ENCODE data around the gene OLFM1. TPM values are rescaled to one million over a fixed set of nuclear protein-coding genes. Genes with fewer than 3 reads are reported as not detected.

Gene OLFM1
- not detected for total RNA-seq

DNA sequence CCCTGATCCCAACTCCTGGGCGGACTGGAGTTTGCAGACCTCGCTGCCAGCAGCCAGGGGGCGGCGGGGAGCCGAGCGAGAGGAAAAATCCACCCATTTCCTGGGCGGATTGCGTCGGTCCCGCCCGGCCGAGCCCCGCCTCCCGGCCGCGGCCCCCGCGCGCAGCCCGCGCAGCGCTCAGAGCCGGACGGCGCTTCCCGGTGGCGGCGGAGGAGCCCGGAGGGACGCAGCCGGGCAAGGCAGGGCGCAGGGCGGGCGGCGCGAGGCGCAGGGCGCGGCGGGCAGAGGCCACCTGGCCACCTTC, at the start of gene OLFM1:
TSS of gene OLFM1 (plus strand) at position 180 of the 304 bp plus-strand sequence. CDS start 322 bp downstream, outside the sequence.
- POLR2A ChIA-PET, result no interaction called here
- Mint-ChIP-seq H3K36me3 (peaks cover 4% of the 10 kb centered on the region), H3K27ac (no peak within 1 kb of the TSS), H3K4me1 (peaks cover 3% of the 10 kb centered on the region), H3K4me3 (no peak within 1 kb of the TSS), H3K27me3 (peaks cover 33% of the 10 kb centered on the region), H3K9me3 (peaks cover 5% of the 10 kb centered on the region)
- ATAC-seq (ENCODE audit: low read depth) (peak; percentile 22), DNase-seq (peak; percentile 49)

DNA sequence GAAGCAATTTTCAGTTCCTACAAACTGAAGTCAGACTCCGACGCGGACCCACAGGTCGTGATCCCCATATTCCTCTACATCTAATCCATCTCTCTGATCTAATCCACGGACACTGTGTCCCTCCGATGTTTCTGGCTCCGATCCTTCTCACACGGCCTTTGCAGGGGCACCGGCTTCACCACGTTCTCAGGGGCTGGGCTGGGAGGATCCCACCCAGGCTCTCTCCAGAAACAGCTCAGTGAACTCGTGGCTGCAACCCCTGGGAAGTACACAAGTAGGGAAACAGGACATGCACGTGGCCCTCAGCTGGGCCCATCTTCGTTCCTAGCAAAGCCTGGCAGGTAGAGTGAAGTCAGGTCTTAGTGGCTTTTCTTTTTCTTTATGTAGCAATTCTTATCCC, 49.1 kb upstream of the OLFM1 start:
- Mint-ChIP-seq H3K4me1 (no peaks in the 10 kb centered on the region), H3K27me3 (no peaks in the 10 kb centered on the region), H3K36me3 (no peaks in the 10 kb centered on the region), H3K4me3 (no peak overlapping the region), H3K9me3 (no peaks in the 10 kb centered on the region), H3K27ac (no peak overlapping the region)
- ATAC-seq (ENCODE audit: low read depth) (no peak), DNase-seq (no peak)
- POLR2A ChIA-PET, result no interaction called here

DNA sequence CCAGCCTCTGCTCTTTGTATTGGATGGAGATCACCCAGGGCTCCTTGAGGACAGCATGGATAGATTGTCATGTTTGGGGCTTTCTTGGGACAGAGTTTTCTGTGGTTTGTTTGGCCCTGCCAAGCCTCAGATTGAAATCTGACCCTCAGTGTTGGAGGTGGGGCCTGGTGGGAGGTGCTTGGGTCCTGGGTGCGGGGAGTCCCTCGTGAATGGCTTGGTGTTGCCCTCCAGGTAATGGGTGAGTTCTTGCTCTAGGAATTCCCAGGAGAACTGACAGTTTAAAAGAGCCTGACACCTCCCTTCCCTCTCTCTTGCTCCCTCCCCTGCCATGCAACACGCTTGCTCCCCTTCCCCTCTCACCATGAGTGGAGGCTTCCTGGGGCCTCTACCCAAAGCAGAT, 48.6 kb upstream of the OLFM1 start:
- Mint-ChIP-seq H3K4me1 (no peaks in the 10 kb centered on the region), H3K27me3 (no peaks in the 10 kb centered on the region), H3K4me3 (no peak overlapping the region), H3K36me3 (no peaks in the 10 kb centered on the region), H3K9me3 (no peaks in the 10 kb centered on the region), H3K27ac (no peak overlapping the region)
- ATAC-seq (ENCODE audit: low read depth), result no peak
- POLR2A ChIA-PET, result no interaction called here
- no peak for DNase-seq

DNA sequence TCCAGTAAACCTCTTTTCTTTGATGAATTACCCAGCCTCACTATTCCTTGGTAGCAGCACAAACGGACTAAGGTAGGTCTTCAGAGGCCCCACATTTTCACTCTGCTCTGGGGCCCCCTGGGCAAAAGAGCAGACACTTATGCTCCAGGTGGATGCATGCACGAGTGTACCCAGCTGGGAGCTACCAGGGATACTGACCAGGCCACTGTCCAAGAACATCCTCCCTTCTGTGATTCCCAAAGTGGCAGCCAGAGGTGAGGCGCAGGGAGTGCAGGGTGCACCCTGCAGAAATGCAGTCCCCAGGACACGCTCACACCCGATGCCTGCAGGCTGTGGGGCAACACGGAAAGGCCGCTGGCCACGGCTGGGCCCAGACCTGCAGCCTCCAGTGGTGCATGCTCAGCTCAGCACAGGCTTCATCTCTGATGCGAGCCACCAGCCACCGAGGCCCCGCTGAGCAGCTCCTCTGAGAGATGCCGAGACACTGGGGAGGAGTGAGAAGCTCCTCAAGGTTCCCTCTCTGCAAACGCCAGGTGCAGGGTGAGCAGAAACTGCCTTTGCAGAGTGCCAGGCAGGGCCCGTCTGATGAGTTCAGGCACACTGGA, 48.1 kb upstream of the OLFM1 start:
- Mint-ChIP-seq H3K9me3 (no peaks in the 10 kb centered on the region), H3K36me3 (no peaks in the 10 kb centered on the region), H3K27me3 (no peaks in the 10 kb centered on the region), H3K4me1 (no peaks in the 10 kb centered on the region), H3K4me3 (no peak overlapping the region), H3K27ac (no peak overlapping the region)
- POLR2A ChIA-PET, result no interaction called here
- DNase-seq (no peak), ATAC-seq (ENCODE audit: low read depth) (no peak)

DNA sequence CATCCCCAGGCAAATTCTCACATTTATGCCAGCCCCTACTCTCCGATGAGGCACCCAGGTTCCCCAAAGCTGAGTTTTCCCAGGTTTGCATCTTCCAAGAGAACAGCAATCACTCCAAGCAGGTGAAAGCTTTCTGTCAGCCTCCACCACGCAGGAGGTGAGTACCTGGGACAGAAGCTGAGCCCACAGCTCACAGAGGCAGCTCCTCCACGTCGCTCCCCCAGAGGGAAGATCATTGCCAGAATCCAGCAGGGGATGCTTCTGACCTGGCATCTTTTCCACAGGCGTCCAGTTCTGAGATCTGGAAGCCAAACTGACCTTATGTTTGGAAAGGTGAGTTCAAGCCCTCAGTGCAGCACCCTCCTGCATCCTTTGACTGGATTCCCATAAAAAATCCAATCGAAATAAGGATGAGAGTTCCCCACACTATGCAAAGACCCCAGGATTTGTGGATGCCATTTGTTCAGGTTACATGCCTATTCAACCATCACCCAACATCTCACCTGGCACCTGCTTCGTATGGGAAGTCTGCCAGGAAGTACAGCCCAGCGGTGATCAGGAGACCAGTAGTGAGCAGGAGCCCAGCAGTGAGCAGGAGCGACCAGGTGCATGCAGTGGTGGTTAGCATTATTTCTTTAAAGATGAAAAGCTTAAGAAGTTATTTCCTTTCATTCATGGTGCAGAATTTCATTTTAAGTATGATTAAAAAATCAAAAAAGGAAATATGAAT, 47.4 kb upstream of the OLFM1 start:
- no peaks in the 10 kb centered on the region for H3K27me3 Mint-ChIP-seq
- POLR2A ChIA-PET, result no interaction called here
- ATAC-seq (ENCODE audit: low read depth) (no peak), DNase-seq (no peak)
- no peaks in the 10 kb centered on the region for H3K36me3 Mint-ChIP-seq
- no peak overlapping the region for H3K4me3 Mint-ChIP-seq
- H3K27ac Mint-ChIP-seq, result no peak overlapping the region
- no peaks in the 10 kb centered on the region for H3K4me1 Mint-ChIP-seq
- no peaks in the 10 kb centered on the region for H3K9me3 Mint-ChIP-seq

DNA sequence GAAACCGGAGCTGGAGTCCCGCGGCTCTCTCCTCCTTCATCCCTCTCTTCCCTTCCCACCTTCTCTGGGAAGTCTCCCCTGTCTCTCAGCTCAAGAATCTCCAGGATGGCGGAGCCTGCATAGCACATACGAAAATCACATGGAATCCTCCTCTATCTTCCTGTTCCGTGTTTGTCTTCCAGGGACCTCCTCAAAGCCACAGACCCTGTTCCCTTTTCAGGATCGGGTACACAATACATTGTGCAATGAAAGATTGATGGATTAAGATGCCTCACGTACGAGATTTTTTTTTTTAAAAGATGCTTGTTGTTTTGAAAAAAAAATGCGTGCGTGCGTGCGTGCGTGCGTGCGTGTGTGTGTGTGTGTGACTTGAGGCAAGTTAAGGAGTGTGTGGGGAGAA, 46.6 kb upstream of the OLFM1 start:
- H3K27ac Mint-ChIP-seq, result no peak overlapping the region
- H3K27me3 Mint-ChIP-seq, result no peaks in the 10 kb centered on the region

DNA sequence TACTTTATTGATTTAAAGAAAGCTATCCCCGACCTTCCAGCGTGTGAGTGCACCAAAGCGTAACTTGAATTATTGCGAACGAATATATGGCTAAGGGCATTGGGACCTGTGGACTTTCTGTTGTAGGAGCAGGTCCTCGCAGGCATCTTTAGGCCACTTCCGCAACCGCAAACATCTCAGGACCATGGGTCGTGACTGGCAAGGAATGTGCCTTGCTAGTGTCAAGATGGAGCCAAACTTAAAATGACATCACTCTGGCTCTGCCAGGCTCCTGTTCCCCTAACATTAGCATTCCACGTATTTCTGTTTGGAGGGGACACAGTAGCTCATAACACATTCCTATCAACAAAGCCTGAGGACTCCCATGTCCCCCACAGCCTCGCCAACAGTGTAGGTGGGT, 44.1 kb upstream of the OLFM1 start:
- H3K36me3 Mint-ChIP-seq, result no peaks in the 10 kb centered on the region
- H3K4me1 Mint-ChIP-seq, result no peaks in the 10 kb centered on the region
- H3K27ac Mint-ChIP-seq, result no peak overlapping the region
- DNase-seq (no peak), ATAC-seq (ENCODE audit: low read depth) (no peak)
- POLR2A ChIA-PET, result no interaction called here
- no peak overlapping the region for H3K4me3 Mint-ChIP-seq
- no peaks in the 10 kb centered on the region for H3K9me3 Mint-ChIP-seq
- H3K27me3 Mint-ChIP-seq, result no peaks in the 10 kb centered on the region

More for the DNA sequence above, 46.6 kb upstream of the OLFM1 start:
- Mint-ChIP-seq H3K4me3 (no peak overlapping the region), H3K36me3 (no peaks in the 10 kb centered on the region), H3K9me3 (no peaks in the 10 kb centered on the region), H3K4me1 (no peaks in the 10 kb centered on the region)
- POLR2A ChIA-PET, result no interaction called here
- DNase-seq (no peak), ATAC-seq (ENCODE audit: low read depth) (no peak)

DNA sequence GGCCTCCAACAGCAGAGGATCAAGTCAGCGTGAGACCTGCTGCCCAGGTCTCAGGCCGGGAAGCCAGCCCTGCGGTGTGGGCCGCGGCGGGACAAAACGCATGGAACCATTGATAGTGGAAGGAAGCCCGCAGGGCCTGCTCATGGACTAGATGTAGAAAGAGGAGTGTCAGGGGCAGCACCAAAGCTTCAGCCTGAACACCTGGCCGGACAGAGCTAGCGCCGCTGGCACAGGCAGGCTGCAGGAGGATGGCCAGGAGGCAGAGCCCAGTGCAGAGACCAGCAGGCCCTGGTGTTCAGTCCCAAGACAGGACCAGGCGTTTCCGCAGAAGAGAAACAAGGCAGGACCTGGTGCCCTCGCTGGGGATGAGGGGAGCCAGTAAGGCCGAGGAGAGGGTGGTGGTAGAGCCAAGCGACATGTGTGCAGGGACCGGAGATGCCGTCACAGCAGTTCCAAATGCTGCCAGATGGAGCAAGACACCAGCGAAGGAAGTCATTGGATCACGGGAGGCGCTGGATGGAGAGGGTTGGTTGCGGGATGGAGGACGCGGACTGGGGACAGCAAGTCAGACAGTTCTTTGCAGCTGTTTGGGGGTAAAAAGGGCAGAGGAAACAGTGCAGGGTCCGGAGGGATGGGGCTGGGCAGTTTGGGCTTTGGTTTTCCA, 42.1 kb upstream of the OLFM1 start:
- H3K27me3 Mint-ChIP-seq, result no peaks in the 10 kb centered on the region
- H3K4me3 Mint-ChIP-seq, result no peak overlapping the region
- ATAC-seq (ENCODE audit: low read depth) (no peak), DNase-seq (no peak)
- no peaks in the 10 kb centered on the region for H3K4me1 Mint-ChIP-seq
- POLR2A ChIA-PET, result no interaction called here
- H3K27ac Mint-ChIP-seq, result no peak overlapping the region
- no peaks in the 10 kb centered on the region for H3K36me3 Mint-ChIP-seq
- no peaks in the 10 kb centered on the region for H3K9me3 Mint-ChIP-seq

DNA sequence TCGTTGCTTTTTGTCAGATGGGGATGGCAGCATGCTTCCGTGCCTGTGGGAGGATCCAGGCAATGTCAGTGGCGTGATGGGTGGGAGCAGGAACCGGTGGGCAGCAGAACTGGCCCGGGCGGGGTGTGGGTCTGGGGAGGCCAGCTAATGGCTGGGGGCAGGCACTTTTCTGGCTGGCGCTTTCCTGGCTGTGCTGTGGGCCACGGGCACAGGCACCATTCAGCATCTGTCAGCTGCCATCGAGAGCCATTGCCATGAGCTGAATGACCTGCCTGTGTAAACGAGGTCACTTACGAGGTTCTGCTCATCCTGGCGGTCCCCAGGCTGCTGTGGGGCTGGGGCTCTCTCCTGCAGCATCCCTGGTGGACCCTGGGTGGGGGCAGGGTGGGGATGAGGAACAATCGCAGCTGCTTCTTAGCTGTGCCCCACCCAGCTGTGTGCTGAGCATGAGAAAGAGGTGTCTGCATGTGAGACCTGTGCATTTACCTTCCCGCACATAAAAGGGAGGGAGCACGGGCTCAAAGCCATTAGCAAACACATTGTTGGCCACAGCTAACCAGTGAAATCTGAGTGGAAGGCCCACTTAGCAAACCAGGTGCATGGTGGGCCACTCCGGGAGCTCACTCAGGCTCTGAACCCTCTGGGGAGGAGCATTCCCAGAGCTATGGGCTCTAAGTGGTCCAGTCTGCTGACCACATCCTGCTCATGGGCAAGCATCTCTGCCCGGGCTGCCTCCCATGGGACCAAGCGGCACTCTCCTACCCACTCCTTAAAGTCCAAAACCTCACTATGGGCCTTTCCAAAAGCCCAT, 41.3 kb upstream of the OLFM1 start:
- Mint-ChIP-seq H3K27me3 (peaks cover 1% of the 10 kb centered on the region), H3K4me3 (no peak overlapping the region), H3K9me3 (no peaks in the 10 kb centered on the region), H3K36me3 (no peaks in the 10 kb centered on the region), H3K4me1 (peaks cover 1% of the 10 kb centered on the region), H3K27ac (no peak overlapping the region)
- POLR2A ChIA-PET, result no interaction called here
- DNase-seq (no peak), ATAC-seq (ENCODE audit: low read depth) (no peak)

DNA sequence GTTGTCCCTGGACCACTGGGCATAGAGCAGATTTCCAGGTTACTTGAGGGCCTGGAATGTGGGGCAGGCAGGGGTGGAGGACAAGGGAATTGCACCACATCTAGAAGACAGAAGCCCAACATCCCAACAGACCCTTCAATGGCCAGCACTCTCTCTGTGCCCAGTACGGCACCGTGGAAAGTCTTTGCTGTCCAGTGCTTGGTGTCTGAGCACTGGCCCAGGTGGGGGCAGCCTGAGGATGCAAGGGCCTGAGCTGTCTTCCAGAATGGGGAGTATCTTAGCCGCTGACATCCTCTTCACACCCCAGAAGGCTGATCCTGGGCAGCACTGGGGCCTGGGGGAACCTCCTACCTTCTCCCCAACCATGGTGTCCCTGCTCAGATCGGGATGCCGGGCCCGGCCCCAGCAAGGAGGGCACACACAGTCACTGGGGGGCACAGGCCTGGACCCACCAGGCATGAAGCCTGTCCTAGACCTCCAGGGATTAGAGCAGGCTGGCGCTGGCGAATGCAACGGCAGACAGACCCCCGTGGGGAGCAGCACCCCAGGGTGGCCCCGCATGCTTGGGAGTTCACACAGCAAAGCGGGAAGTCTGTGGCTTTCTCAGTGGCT, 40.6 kb upstream of the OLFM1 start:
- H3K27me3 Mint-ChIP-seq, result peaks cover 2% of the 10 kb centered on the region
- H3K36me3 Mint-ChIP-seq, result no peaks in the 10 kb centered on the region
- DNase-seq (no peak), ATAC-seq (ENCODE audit: low read depth) (no peak)
- no peak overlapping the region for H3K27ac Mint-ChIP-seq
- POLR2A ChIA-PET, result no interaction called here
- H3K4me3 Mint-ChIP-seq, result no peak overlapping the region
- no peaks in the 10 kb centered on the region for H3K9me3 Mint-ChIP-seq
- H3K4me1 Mint-ChIP-seq, result peaks cover 1% of the 10 kb centered on the region

DNA sequence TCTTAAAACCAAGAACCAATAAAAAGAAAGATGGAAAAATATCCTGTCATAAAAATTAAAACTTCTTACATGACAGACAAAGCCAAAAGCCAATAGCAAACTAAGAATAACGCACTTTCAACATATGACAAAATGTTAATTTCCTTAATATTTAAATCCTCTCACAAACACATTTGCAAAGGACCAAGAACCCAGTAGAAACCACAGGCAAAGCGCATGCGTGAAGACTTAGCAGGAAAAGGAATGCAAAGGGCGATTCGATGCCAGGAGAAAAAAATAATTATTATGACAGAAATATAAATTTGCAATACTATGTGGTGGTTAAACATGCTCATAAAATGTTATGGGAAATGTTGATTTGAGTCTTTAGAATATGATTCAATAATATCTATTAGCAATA, 39.9 kb upstream of the OLFM1 start:
- POLR2A ChIA-PET, result no interaction called here
- DNase-seq, result no peak
- Mint-ChIP-seq H3K36me3 (no peaks in the 10 kb centered on the region), H3K4me1 (peaks cover 1% of the 10 kb centered on the region), H3K27ac (no peak overlapping the region), H3K9me3 (no peaks in the 10 kb centered on the region), H3K27me3 (peaks cover 2% of the 10 kb centered on the region), H3K4me3 (no peak overlapping the region)
- ATAC-seq (ENCODE audit: low read depth), result no peak

DNA sequence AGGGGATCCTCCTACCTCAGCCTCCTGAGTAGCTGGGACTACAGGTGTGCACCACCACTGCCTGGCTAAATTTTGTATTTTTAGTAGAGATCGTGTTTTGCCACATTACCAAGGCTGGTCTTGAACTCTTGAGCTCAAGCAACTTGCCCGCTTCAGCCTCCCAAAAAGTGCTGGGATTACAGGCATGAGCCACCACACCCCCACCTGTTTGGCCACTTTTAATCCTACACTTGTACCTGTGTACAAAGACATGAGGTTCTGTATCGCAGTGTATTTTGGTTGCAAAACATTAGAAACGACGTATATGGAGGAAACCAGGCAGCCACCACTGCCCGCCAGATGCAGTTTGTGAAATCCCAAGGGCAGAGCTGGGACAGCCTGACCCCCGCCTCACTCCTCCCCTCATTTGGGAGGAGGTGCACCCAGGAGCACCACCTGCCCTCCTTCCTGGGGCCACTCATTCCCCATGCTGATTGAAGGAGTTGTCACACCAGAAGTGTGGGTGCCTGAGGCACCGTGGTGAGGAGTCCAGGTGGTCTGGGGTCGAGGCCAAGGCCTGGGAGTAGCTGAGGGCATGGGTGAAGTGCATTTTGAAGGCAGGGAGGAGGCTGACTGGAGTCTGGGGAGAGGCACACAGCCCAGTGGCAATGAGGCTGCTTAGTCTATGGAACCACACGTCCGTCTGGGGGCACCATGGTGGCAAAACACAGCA, 39.3 kb upstream of the OLFM1 start:
- POLR2A ChIA-PET, result no interaction called here

More for the DNA sequence above, 39.3 kb upstream of the OLFM1 start:
- no peak for DNase-seq
- peaks cover 2% of the 10 kb centered on the region for H3K27me3 Mint-ChIP-seq
- peaks cover 1% of the 10 kb centered on the region for H3K4me1 Mint-ChIP-seq
- no peak for ATAC-seq (ENCODE audit: low read depth)
- no peaks in the 10 kb centered on the region for H3K36me3 Mint-ChIP-seq
- no peaks in the 10 kb centered on the region for H3K9me3 Mint-ChIP-seq
- H3K4me3 Mint-ChIP-seq, result no peak overlapping the region
- no peak overlapping the region for H3K27ac Mint-ChIP-seq
